PC-3 (cell line): ENCODE measurements around the gene CCDC187.

Experiments
- EZH2 ChIP-seq: fragments of 300-600 bp; sonication (generic); IDR thresholded peaks from one replicate; pipeline ENCODE4 v1.6.1; 2017; ENCODE audit warnings: antibody characterized with exemption, mild to moderate bottlenecking, low read length; ENCODE audit not compliant: unreplicated experiment
- EZH2phosphoT487 ChIP-seq: fragments of 300-600 bp; sonication (generic); IDR thresholded peaks from 2 replicates; pipeline ENCODE4 v1.6.1; 2018; ENCODE audit warnings: mild to moderate bottlenecking, antibody characterized with exemption, low read length, borderline replicate concordance
- TF ChIP-seq, protein P1 (sequence below): fragments of 300-600 bp; sonication (generic); conservative IDR thresholded peaks from 2 replicates; pipeline ENCODE4 v1.5.1; 2017; ENCODE audit warnings: antibody characterized with exemption, low read depth, mild to moderate bottlenecking, low read length

DNA sequence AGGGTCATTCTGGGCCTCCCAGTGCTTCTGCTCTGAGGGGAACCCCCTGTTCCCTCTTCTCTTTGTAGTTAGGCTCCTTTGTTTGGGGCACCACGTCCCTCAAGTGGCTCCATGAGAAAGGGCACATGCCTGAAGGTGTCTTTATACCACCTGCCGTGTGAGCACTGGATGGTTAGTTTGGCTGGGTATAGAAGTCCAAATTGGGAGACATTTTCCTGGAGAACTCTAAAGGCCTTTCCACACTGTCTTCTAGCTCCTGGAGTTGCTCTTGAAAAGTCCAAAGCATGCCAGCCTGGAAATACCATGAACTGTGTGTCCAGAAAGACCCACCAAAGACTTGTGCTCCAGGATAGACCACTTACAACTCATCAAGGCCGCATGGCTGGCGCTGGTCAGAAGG, 11.1 kb upstream of the CCDC187 start:
- TF ChIP-seq, protein P1, sequence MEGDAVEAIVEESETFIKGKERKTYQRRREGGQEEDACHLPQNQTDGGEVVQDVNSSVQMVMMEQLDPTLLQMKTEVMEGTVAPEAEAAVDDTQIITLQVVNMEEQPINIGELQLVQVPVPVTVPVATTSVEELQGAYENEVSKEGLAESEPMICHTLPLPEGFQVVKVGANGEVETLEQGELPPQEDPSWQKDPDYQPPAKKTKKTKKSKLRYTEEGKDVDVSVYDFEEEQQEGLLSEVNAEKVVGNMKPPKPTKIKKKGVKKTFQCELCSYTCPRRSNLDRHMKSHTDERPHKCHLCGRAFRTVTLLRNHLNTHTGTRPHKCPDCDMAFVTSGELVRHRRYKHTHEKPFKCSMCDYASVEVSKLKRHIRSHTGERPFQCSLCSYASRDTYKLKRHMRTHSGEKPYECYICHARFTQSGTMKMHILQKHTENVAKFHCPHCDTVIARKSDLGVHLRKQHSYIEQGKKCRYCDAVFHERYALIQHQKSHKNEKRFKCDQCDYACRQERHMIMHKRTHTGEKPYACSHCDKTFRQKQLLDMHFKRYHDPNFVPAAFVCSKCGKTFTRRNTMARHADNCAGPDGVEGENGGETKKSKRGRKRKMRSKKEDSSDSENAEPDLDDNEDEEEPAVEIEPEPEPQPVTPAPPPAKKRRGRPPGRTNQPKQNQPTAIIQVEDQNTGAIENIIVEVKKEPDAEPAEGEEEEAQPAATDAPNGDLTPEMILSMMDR: no peak
- TF ChIP-seq EZH2 (no peak), EZH2phosphoT487 (no peak)
